ENCODE data around the gene UFM1.

Gene UFM1

DNA sequence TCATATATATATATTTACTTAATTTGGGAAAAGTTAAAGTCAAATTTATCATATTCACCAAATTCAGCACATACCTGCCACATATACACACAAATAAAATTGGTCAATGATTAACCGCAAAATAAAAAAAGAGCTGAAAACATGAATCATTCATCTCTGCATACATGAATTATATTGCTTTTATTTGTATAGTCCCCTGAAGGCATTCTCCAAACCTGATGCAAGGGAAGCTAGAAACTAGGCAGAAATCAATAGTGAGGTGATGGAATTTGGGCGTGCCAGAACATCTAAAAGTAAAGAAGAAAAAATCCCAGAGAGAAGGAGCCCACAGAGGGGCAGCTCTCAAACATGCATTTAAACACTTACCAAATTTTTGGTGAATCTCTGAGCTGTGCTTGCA, 60.1 kb downstream of the UFM1 start:
- TF ChIP-seq, protein P1, sequence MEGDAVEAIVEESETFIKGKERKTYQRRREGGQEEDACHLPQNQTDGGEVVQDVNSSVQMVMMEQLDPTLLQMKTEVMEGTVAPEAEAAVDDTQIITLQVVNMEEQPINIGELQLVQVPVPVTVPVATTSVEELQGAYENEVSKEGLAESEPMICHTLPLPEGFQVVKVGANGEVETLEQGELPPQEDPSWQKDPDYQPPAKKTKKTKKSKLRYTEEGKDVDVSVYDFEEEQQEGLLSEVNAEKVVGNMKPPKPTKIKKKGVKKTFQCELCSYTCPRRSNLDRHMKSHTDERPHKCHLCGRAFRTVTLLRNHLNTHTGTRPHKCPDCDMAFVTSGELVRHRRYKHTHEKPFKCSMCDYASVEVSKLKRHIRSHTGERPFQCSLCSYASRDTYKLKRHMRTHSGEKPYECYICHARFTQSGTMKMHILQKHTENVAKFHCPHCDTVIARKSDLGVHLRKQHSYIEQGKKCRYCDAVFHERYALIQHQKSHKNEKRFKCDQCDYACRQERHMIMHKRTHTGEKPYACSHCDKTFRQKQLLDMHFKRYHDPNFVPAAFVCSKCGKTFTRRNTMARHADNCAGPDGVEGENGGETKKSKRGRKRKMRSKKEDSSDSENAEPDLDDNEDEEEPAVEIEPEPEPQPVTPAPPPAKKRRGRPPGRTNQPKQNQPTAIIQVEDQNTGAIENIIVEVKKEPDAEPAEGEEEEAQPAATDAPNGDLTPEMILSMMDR (IDR thresholded peaks at IDR 0.05; ENCODE audit: low read depth, low read length, missing control alignments), result no peak
- DNase-seq (ENCODE audit: extremely low read depth, low read depth), result no peak

DNA sequence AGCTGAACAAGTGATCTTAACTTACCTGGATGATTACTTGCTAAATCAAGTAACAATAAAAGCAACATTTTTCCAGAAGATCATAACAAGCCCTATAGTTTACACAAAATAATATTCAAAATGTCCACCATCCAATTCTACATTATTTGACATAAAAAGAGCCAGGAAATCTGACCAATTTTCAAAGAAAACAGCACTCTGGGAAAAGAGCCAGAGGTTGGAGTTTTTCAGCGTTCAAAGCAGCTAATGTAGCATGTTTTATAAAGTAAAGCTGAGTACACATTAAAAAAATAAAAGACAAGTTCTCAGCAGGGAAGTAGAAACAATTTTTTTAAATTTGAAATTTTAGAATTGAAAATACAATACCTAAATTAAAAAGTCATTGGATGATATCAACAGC, 62.6 kb downstream of the UFM1 start:
- H3K4me3 ChIP-seq (replicated peaks; ENCODE audit: low read depth, low read length), result no peak overlapping the region
- TF ChIP-seq, protein P1 (IDR thresholded peaks at IDR 0.05; ENCODE audit: low read depth, low read length, missing control alignments), result no peak
- no peak for DNase-seq (ENCODE audit: extremely low read depth, low read depth)

More for the DNA sequence above, 60.1 kb downstream of the UFM1 start:
- no peak overlapping the region for H3K4me3 ChIP-seq (replicated peaks; ENCODE audit: low read depth, low read length)

Data from HFF-Myc (cell line).